HCT116 (cell line): ENCODE results near the gene TMEM132C. TPM values are rescaled to one million over a fixed set of nuclear protein-coding genes. Genes with fewer than 3 reads are reported as not detected.

ENCODE experiments used
- ATAC-seq: fragments of 200-7000 bp; cut with Tn5 transposase; 2 replicates; pipeline ENCODE4 v1.9.1; 2020; ENCODE audit warnings: mild to moderate bottlenecking, moderate library complexity
- BruUV-seq: library from RNA; stranded (reverse); fragments of 400-500 nt; replicated peaks from 2 replicates; lab custom pipeline; 2021; lab: Mats Ljungman, UMichigan
- CTCF ChIA-PET: fragments of 300-600 bp; sonication (Branson Sonifier 250); formaldehyde crosslinking; loops from one replicate; lab custom pipeline; 2021; ENCODE audit warnings: antibody characterized with exemption; lab: Charles Lee
- POLR2A ChIA-PET: fragments of 300-600, 350-600 bp; sonication (Branson Sonifier 250); formaldehyde crosslinking; loops from one replicate; lab custom pipeline; 2021; ENCODE audit warnings: antibody characterized with exemption; lab: Charles Lee
- RAD21 ChIA-PET, 2 experiments: fragments of 300-600 bp; sonication (Branson Sonifier 250); formaldehyde crosslinking; loops; one replicate each; lab custom pipeline; 2023; ENCODE audit warnings: low total read pairs in 2 of 2; ENCODE audit not compliant: uncharacterized antibody in 2 of 2, unreplicated experiment in 2 of 2, low non-redundant PET in 1 of 2; lab: Charles Lee
- DNase-seq: peaks from one replicate; pipeline ENCODE4 v3.0.0-alpha.2; 2010; ENCODE audit warnings: low read depth, low spot score
- H2AFZ ChIP-seq: fragments of 200-600 bp; shearing (Covaris generic), sonication (generic); 2 replicates; pipeline ENCODE4 v1.6.1; 2017; ENCODE audit warnings: low read depth, mixed run types, mixed read lengths, antibody characterized with exemption, low read length; ENCODE audit not compliant: poor library complexity, severe bottlenecking
- H3K27ac ChIP-seq: 2 replicates; pipeline ENCODE4 v1.5.1; 2012; ENCODE audit warnings: low read depth, low read length
- H3K27me3 ChIP-seq: fragments of 200-600 bp; sonication (generic); 2 replicates; pipeline ENCODE4 v1.6.1; 2016; ENCODE audit warnings: mixed run types, low read length, mixed read lengths; ENCODE audit not compliant: insufficient read depth
- H3K36me3 ChIP-seq, 2 experiments: fragments of 200-500 bp in 1 of 2; fragments of 200-600 bp in 1 of 2; sonication (Bioruptor generic) in 1 of 2; sonication (generic) in 1 of 2; 2 replicates each; pipeline versions ENCODE4 v1.5.1 to v1.6.1; 2014 to 2016; ENCODE audit warnings: low read length in 2 of 2, inconsistent platforms in 1 of 2, mixed read lengths in 1 of 2, mixed run types in 1 of 2; ENCODE audit not compliant: insufficient read depth in 2 of 2, control insufficient read depth in 1 of 2
- H3K4me1 ChIP-seq, 2 experiments: fragments of 200-600 bp in 1 of 2; sonication (generic) in 1 of 2; 2 replicates each; pipeline versions ENCODE4 v1.5.1 to v1.6.1; 2012 to 2017; ENCODE audit warnings: low read length in 2 of 2, inconsistent platforms in 1 of 2, mild to moderate bottlenecking in 1 of 2, mixed read lengths in 1 of 2, mixed run types in 1 of 2, moderate library complexity in 1 of 2; ENCODE audit not compliant: insufficient read depth in 2 of 2, control insufficient read depth in 1 of 2
- H3K4me2 ChIP-seq: fragments of 200-600 bp; sonication (generic); 2 replicates; pipeline ENCODE4 v1.6.1; 2017; ENCODE audit warnings: mixed run types, low read length, mixed read lengths
- H3K4me3 ChIP-seq, 2 experiments: fragments of 200-600 bp in 1 of 2; sonication (generic) in 1 of 2; replicated peaks in 1 of 2; 2 replicates each; pipeline ENCODE4 v1.5.1; 2011 to 2016; ENCODE audit warnings: low read length in 2 of 2, control low read depth in 1 of 2, low read depth in 1 of 2, mild to moderate bottlenecking in 1 of 2, mixed read lengths in 1 of 2, mixed run types in 1 of 2
- H3K79me2 ChIP-seq: fragments of 200-600 bp; sonication (generic); 2 replicates; pipeline ENCODE4 v1.6.1; 2017; ENCODE audit warnings: mild to moderate bottlenecking, mixed run types, low read length, moderate library complexity, mixed read lengths; ENCODE audit not compliant: insufficient read depth
- H3K9ac ChIP-seq: fragments of 200-600 bp; sonication (generic); 2 replicates; pipeline ENCODE4 v1.6.1; 2016; ENCODE audit warnings: low read length, mixed read lengths
- H3K9me2 ChIP-seq: fragments of 200-600 bp; sonication (generic), shearing (Covaris generic); 2 replicates; pipeline ENCODE4 v1.6.1; 2017; ENCODE audit warnings: mixed run types, mild to moderate bottlenecking, moderate library complexity; ENCODE audit not compliant: insufficient read depth
- H3K9me3 ChIP-seq, 2 experiments: fragments of 200-500 bp in 1 of 2; fragments of 200-600 bp in 1 of 2; sonication (Bioruptor generic) in 1 of 2; sonication (generic) in 1 of 2; 2 replicates each; pipeline ENCODE4 v1.6.1; 2014 to 2017; ENCODE audit warnings: low read length in 2 of 2, mixed read lengths in 2 of 2, inconsistent platforms in 1 of 2, low read depth in 1 of 2, mild to moderate bottlenecking in 1 of 2, mixed run types in 1 of 2, moderate library complexity in 1 of 2; ENCODE audit not compliant: control insufficient read depth in 1 of 2, insufficient read depth in 1 of 2
- H4K20me1 ChIP-seq: fragments of 200-600 bp; sonication (generic), shearing (Covaris generic); 2 replicates; pipeline ENCODE4 v1.6.1; 2017; ENCODE audit warnings: mixed run types, mild to moderate bottlenecking, moderate library complexity; ENCODE audit not compliant: insufficient read depth
- CBX3 ChIP-seq: IDR thresholded peaks from 2 replicates; pipeline ENCODE4 v1.6.1; 2012; ENCODE audit warnings: low read depth
- CEBPB ChIP-seq: IDR thresholded peaks from 2 replicates; pipeline ENCODE4 v1.6.1; 2012; ENCODE audit warnings: low read depth
- CTCF ChIP-seq, 3 experiments: fragments of 200-600 bp in 1 of 3; sonication (generic) in 1 of 3; IDR thresholded peaks in 2 of 3; conservative IDR thresholded peaks in 1 of 3; 2 replicates each; pipeline ENCODE4 v1.5.1; 2012 to 2017; ENCODE audit warnings: low read depth in 2 of 3, low read length in 2 of 3, antibody characterized with exemption in 1 of 3, borderline replicate concordance in 1 of 3, control low read depth in 1 of 3, mild to moderate bottlenecking in 1 of 3, mixed read lengths in 1 of 3, mixed run types in 1 of 3, moderate library complexity in 1 of 3; ENCODE audit not compliant: insufficient read depth in 1 of 3
- EGR1 ChIP-seq: IDR thresholded peaks from 2 replicates; pipeline ENCODE4 v1.6.1; 2012; ENCODE audit warnings: low read depth
- JUND ChIP-seq: IDR thresholded peaks from 2 replicates; pipeline ENCODE4 v1.6.1; 2012
- POLR2A ChIP-seq: IDR thresholded peaks from 2 replicates; pipeline ENCODE4 v1.7.0; 2011; ENCODE audit warnings: borderline replicate concordance; ENCODE audit not compliant: insufficient read depth, insufficient read length; ENCODE audit errors: extremely low read depth
- RAD21 ChIP-seq: IDR thresholded peaks from 2 replicates; pipeline ENCODE4 v1.6.1; 2012; ENCODE audit warnings: low read depth, mild to moderate bottlenecking
- SP1 ChIP-seq: IDR thresholded peaks from 2 replicates; pipeline ENCODE4 v1.6.1; 2012; ENCODE audit warnings: low read depth
- SRF ChIP-seq: IDR thresholded peaks from 2 replicates; pipeline ENCODE4 v1.6.1; 2012; ENCODE audit warnings: low read depth
- TCF7L2 ChIP-seq: IDR thresholded peaks from 2 replicates; pipeline ENCODE4 v1.7.0; 2011; ENCODE audit warnings: borderline replicate concordance, inconsistent platforms; ENCODE audit not compliant: insufficient read depth, insufficient read length; ENCODE audit errors: extremely low read depth
- YY1 ChIP-seq: IDR thresholded peaks from 2 replicates; pipeline ENCODE4 v1.6.1; 2011; ENCODE audit warnings: low read length, low read depth, moderate library complexity, mild to moderate bottlenecking; ENCODE audit not compliant: insufficient replicate concordance; ENCODE audit errors: extremely low read depth
- ZFX ChIP-seq: fragments of 450-650 bp; IDR thresholded peaks from 2 replicates; pipeline ENCODE4 v1.6.1; 2017
- intact Hi-C: fragments of 100-400 bp; cut with micrococcal nuclease; formaldehyde crosslinking; loops from 2 replicates; pipeline ENCODE4 v1.10.0; 2022
- total RNA-seq: library from RNA; stranded (reverse); gene quantifications from one replicate; pipeline ENCODE4 v1.2.1, GENCODE V29; 2021; ENCODE audit not compliant: unreplicated experiment
- TF ChIP-seq, protein P1 (sequence below): IDR thresholded peaks from 2 replicates; pipeline ENCODE4 v1.6.1; 2012

The TMEM132C gene
- total RNA-seq, 1 experiment from 2014 or later, result not detected

- CTCF ChIA-PET, result no interaction called here
- ATAC-seq (no peak), DNase-seq (no peak)
- Histone ChIP-seq H3K27me3 (no peaks in the 10 kb centered on the region), H3K36me3 (no peaks in the 10 kb centered on the region), H3K27ac (no peak overlapping the region), H3K79me2 (no peaks in the 10 kb centered on the region), H3K9me2 (no peaks in the 10 kb centered on the region), H3K9me3 (peaks cover 3 to 10% of the 10 kb centered on the region in 2 experiments; a peak in 2 of 4 replicates), H2AFZ (no peak overlapping the region), H4K20me1 (no peaks in the 10 kb centered on the region), H3K4me1 (no peaks in the 10 kb centered on the region), H3K4me2 (no peak overlapping the region), H3K9ac (no peak overlapping the region), H3K4me3 (no peak overlapping the region)
- RAD21 ChIA-PET, result no interaction called here
- intact Hi-C loops, result no loop called here
- BruUV-seq, result no TSS peak
- TF ChIP-seq SP1 (no peak), CTCF (IDR thresholded peaks at IDR 0.05 in 2 of 3, conservative IDR thresholded peaks at IDR 0.05 in 1 of 3; ENCODE audit: borderline replicate concordance in 1 of 3, insufficient read depth in 1 of 3, low read depth in 2 of 3, low read length in 2 of 3) (no peak), CBX3 (no peak), TCF7L2 (no peak), SRF (no peak), EGR1 (no peak), ZFX (no peak), RAD21 (no peak), CEBPB (no peak), YY1 (no peak), JUND (no peak), POLR2A (no peak)
- TF ChIP-seq, protein P1, sequence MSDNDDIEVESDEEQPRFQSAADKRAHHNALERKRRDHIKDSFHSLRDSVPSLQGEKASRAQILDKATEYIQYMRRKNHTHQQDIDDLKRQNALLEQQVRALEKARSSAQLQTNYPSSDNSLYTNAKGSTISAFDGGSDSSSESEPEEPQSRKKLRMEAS, result no peak
- POLR2A ChIA-PET, result no interaction called here
Observed at GRCh38 chr12:128543460-128543859, 276.5 kb downstream of the TMEM132C start.
